ENCODE data around the gene PDE9A.

PDE9A gene

GRCh38 chr21:42784276-42784675, 130.9 kb downstream of the PDE9A start:
- POLR2A ChIA-PET (ENCODE audit: low non-redundant PET) = no interaction called here
- CTCF ChIA-PET = no interaction called here
- TF ChIP-seq CTCF (conservative IDR thresholded peaks at IDR 0.05; ENCODE audit: low read depth) = no peak
- DNase-seq (ENCODE audit: low spot score) = no peak
- H3K27ac ChIP-seq = no peak overlapping the region

- DNase-seq (ENCODE audit: low spot score) = no peak
- CTCF ChIA-PET = no interaction called here
- H3K27ac ChIP-seq = no peak overlapping the region
- no peak for TF ChIP-seq CTCF (conservative IDR thresholded peaks at IDR 0.05; ENCODE audit: low read depth)
- POLR2A ChIA-PET (ENCODE audit: low non-redundant PET) = no interaction called here
These were observed 131.6 kb downstream of the PDE9A start for GRCh38 chr21:42784896-42785451.

- CTCF ChIA-PET = no interaction called here
- POLR2A ChIA-PET (ENCODE audit: low non-redundant PET) = no interaction called here
- no peak for DNase-seq (ENCODE audit: low spot score)
- no peak overlapping the region for H3K27ac ChIP-seq
- TF ChIP-seq CTCF (conservative IDR thresholded peaks at IDR 0.05; ENCODE audit: low read depth) = no peak
These were observed 132.4 kb downstream of the PDE9A start for GRCh38 chr21:42785666-42786427.

- CTCF ChIA-PET = interaction anchor here (0.5 kb wide), 1 partner anchor 11 kb away, joined by 3 read pairs; no protein-coding TSS in a partner anchor
- no peak for TF ChIP-seq CTCF (conservative IDR thresholded peaks at IDR 0.05; ENCODE audit: low read depth)
- POLR2A ChIA-PET (ENCODE audit: low non-redundant PET) = no interaction called here
- DNase-seq (ENCODE audit: low spot score) = no peak
- H3K27ac ChIP-seq = no peak overlapping the region
These were observed 133.5 kb downstream of the PDE9A start for GRCh38 chr21:42786884-42787283.

- ChIA-PET POLR2A (ENCODE audit: low non-redundant PET) (no interaction called here), CTCF (no interaction called here)
- H3K27ac ChIP-seq = no peak overlapping the region
- no peak for DNase-seq (ENCODE audit: low spot score)
- no peak for TF ChIP-seq CTCF (conservative IDR thresholded peaks at IDR 0.05; ENCODE audit: low read depth)
These were observed 134.2 kb downstream of the PDE9A start for GRCh38 chr21:42787613-42788012.

GRCh38 chr21:42790520-42791065, 137.2 kb downstream of the PDE9A start:
- no peak for DNase-seq (ENCODE audit: low spot score)
- TF ChIP-seq CTCF (conservative IDR thresholded peaks at IDR 0.05; ENCODE audit: low read depth) = no peak
- CTCF ChIA-PET = no interaction called here
- no peak overlapping the region for H3K27ac ChIP-seq
- POLR2A ChIA-PET (ENCODE audit: low non-redundant PET) = no interaction called here
